ENCODE measurements around the gene LDHAL6B.

DNA sequence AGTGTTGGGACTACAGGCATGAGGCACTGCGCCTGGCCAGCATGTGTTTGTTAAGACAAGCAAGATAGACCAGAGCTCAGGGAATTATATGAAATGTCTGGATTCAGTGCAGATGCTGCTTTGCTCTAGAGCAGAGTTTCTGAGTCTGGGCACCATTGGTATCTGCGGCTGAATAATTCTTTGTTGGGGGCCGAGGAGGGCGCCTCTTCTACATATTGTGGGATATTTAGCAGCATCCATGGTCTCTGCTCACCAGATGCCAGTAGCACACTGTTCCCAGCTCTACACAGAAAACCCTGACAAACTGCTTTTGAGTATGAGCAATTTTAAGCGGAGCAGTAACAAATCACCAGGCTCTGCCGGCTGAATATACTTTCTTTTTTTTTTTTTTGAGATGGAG is 3.6 kb upstream of the LDHAL6B start:
- TF ChIP-seq POLR2AphosphoS5 (IDR thresholded peaks at IDR 0.05): no peak
- TF ChIP-seq, protein P1, sequence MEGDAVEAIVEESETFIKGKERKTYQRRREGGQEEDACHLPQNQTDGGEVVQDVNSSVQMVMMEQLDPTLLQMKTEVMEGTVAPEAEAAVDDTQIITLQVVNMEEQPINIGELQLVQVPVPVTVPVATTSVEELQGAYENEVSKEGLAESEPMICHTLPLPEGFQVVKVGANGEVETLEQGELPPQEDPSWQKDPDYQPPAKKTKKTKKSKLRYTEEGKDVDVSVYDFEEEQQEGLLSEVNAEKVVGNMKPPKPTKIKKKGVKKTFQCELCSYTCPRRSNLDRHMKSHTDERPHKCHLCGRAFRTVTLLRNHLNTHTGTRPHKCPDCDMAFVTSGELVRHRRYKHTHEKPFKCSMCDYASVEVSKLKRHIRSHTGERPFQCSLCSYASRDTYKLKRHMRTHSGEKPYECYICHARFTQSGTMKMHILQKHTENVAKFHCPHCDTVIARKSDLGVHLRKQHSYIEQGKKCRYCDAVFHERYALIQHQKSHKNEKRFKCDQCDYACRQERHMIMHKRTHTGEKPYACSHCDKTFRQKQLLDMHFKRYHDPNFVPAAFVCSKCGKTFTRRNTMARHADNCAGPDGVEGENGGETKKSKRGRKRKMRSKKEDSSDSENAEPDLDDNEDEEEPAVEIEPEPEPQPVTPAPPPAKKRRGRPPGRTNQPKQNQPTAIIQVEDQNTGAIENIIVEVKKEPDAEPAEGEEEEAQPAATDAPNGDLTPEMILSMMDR (IDR thresholded peaks at IDR 0.05): no peak
